GM21515 (cell line): ENCODE measurements around the gene SNAPC2.
"Not testable (repeated sequence)": the region's sequence is repeated elsewhere in the genome, so short reads cannot be mapped to it uniquely, and the experiment has no call there.

Experiments used
- ATAC-seq: cut with Tn5 transposase; IDR thresholded peaks from one replicate; pipeline ENCODE4 v1.9.1; 2021; ENCODE audit not compliant: unreplicated experiment

The SNAPC2 gene

GRCh38 chr19:7888145-7888825 lies 31.9 kb upstream of the SNAPC2 start, which contains the start of gene LRRC8E:
Gene LRRC8E, plus strand, starts transcription at chr19:7888510. Its CDS starts 7,094 bp downstream, at chr19:7895604.
- ATAC-seq: no peak

GRCh38 chr19:7888826-7889217 lies 31.3 kb upstream of the SNAPC2 start:
- ATAC-seq: no peak

DNA sequence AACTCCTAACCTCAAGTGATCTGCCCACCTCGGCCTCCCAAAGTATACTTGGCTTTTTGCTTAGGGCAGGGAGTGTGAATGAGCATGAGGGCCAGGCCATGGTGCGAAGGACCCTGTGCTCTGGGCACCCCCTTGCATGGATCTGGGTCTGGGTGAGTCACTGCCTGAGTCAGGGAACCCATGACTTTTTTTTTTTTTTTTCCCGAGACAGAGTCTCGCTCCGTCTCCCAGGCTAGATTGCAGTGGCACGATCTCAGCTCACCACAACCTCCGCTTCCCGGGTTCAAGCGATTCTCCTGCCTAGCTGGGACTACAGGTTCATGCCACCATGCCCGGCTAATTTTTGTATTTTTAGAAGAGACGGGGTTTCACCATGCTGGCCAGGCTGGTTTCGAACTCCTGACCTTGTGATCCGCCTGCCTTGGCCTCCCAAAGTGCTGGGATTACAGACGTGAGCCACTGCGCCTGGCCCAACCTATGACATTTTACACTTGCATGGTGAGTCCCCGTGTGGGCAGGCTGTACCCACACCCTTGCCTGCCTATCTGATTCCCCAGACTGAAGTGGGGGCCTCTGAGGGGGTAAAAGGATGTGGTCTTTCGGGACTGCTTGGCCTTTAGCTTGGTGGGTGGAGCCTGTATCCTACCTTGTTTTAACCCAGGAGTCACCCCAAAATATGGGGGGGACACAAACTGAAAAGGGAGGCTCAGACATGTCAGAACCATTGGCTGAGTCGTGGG lies 26.6 kb upstream of the SNAPC2 start:
- ATAC-seq: not testable (repeated sequence)

- no peak for ATAC-seq
Observed at GRCh38 chr19:7894612-7895309, 25.4 kb upstream of the SNAPC2 start.

DNA sequence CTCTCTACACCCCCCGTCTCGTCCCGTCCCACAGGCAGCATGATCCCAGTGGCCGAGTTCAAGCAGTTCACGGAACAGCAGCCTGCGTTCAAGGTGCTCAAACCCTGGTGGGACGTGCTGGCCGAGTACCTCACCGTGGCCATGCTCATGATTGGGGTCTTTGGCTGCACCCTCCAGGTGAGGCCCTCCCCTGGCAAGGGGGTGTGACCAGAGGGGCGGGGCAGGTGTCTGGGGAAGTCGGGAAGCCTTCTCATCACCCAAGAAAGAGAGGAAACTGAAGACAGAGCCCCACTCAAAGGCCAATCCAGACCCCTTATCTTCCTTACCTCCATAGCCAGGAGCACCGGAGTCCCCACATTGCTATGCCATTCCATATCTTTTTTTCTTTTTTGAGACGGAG lies 24.6 kb upstream of the SNAPC2 start:
- no peak for ATAC-seq

DNA sequence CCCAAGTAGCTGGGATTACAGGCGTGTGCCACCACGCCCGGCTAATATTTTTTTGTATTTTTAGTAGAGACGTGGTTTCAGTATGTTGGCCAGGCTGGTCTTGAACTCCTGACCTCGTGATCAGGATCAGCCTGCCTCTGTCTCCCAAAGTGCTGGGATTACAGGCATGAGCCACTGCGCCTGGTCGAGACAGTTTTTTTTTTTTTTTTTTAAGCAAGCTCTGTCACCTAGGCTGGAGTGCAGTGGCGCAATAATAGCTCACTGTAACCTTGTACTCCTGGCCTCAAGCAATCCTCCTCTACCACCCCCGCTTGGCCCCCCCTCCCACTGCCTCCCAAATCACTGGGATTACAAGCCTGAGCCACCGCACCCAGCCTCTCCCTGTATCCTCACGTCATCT lies 22.8 kb upstream of the SNAPC2 start:
- ATAC-seq: no peak

- no peak for ATAC-seq
Observed at GRCh38 chr19:7898967-7899366, 21.2 kb upstream of the SNAPC2 start.

DNA sequence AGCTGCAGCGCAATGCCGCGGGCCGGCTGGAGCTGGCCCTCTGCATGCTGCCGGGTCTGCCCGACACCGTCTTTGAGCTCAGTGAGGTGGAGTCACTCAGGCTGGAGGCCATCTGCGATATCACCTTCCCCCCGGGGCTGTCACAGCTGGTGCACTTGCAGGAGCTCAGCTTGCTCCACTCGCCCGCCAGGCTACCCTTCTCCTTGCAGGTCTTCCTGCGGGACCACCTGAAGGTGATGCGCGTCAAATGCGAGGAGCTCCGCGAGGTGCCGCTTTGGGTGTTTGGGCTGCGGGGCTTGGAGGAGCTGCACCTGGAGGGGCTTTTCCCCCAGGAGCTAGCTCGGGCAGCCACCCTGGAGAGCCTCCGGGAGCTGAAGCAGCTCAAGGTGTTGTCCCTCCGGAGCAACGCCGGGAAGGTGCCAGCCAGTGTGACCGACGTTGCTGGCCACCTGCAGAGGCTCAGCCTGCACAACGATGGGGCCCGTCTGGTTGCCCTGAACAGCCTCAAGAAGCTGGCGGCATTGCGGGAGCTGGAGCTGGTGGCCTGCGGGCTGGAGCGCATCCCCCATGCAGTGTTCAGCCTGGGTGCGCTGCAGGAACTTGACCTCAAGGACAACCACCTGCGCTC lies 20.3 kb upstream of the SNAPC2 start:
- no peak for ATAC-seq

DNA sequence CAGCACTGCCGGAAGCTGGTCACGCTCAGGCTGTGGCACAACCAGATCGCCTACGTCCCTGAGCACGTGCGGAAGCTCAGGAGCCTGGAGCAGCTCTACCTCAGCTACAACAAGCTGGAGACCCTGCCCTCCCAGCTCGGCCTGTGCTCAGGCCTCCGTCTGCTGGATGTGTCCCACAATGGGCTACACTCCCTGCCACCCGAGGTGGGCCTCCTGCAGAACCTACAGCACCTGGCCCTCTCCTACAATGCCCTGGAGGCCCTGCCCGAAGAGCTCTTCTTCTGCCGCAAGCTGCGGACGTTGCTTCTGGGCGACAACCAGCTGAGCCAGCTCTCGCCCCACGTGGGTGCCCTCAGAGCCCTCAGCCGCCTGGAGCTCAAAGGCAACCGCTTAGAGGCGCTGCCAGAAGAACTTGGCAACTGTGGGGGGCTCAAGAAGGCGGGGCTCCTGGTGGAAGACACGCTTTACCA lies 19.7 kb upstream of the SNAPC2 start:
- no peak for ATAC-seq

DNA sequence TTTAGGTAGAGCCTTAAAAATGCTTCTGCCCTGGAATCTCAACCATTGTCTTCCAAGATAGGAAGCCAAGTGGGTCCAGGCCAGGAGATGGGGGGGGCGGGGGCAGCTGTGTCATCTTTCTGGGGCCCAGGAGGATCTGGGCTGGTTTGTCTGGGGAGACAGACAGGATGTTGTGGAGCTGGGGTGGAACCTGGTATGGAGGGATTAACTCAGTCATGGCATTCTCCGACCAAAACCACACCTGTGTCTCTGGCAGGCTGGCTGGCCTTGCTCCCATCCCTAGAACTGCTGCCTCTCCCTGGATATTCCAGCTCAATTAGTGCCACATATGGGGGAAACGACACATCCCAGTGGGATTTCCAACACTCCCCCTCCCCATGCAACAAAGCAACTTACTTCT lies 19.2 kb upstream of the SNAPC2 start:
- ATAC-seq: no peak

- ATAC-seq: no peak
Observed at GRCh38 chr19:7901337-7901736, 18.8 kb upstream of the SNAPC2 start.

GRCh38 chr19:7902796-7903243 lies 17.3 kb upstream of the SNAPC2 start:
- ATAC-seq: peak; percentile 0

DNA sequence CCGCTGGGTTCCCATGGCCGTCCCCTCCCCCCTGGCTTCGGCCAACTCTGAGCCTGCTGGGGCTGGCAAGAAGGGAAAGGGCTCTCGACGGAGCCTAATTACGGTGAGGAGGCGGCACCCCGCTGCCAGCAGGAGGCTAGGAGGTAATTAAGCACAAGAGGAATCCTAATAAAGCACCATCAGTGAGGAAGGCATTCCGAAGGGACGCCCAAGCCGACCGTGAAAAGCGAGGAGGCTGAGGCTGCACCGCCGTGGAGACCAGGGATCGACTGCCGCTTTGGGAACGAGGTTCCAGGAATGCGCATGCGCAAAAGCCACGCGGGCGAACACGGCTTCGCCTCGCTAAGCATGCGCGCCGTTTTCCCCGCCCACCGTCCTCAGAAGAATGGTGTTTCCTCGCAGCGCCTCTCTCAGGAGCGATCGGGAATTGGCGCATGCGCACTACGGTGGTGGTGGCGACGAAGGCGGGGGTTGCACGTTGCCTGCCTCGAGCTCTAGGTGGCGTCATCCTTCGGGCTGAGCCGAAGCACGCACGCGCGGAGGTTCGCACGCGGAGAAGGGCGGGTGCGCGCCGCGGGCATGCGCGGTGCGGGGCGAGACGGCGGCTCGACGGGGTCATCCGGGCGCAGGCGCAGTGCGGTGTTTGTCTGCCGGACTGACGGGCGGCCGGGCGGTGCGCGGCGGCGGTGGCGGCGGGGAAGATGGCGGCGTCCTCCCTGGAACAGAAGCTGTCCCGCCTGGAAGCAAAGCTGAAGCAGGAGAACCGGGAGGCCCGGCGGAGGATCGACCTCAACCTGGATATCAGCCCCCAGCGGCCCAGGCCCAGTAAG lies 16.7 kb upstream of the SNAPC2 start, which contains the start of gene MAP2K7:
MAP2K7 (plus strand) TSS at position 634 of the 830 bp plus-strand sequence; CDS start at position 702, 68 bp downstream.
- ATAC-seq: peak; percentile 76

GRCh38 chr19:7904074-7905020 lies 15.8 kb upstream of the SNAPC2 start:
- peak; percentile 33 for ATAC-seq

- no peak for ATAC-seq
Observed at GRCh38 chr19:7905268-7905667, 14.9 kb upstream of the SNAPC2 start.

- no peak for ATAC-seq
Observed at GRCh38 chr19:7905859-7906258, 14.3 kb upstream of the SNAPC2 start.

- ATAC-seq: no peak
Observed at GRCh38 chr19:7907122-7907521, 13.0 kb upstream of the SNAPC2 start.

- ATAC-seq: no peak
Observed at GRCh38 chr19:7907544-7907943, 12.6 kb upstream of the SNAPC2 start.

DNA sequence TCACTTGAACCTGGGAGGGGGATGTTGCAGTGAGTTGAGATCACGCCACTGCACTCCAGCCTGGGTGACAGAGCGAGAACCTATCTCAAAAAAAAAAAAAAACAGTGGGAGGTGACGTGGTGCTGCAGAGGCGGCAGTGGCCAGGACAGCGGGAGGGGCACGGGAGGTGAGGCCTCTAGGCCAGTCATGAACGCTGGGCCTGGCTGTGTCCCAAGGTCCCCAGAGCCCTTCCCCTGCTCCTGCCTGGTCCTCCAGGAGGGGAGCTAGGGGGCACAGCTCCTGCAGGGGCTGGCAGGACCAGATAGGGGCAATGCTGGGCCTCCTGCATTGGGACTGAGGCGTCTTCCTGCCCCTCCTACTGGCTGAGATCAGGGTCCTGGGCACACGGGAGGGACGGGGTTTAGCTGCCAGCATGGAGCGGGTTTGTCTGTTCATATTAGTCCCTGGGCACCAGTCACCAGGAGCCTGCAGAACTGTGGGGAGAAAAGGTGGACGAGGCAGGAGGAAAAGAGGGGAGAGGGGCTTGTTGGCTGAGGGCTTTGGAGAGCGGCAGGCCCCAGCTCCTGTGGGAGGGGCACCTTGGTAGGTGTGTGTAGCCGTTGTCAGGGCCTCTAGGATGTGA lies 11.9 kb upstream of the SNAPC2 start:
- no peak for ATAC-seq
